Measurements from ENCODE around the gene FOXN1.

The FOXN1 gene

DNA sequence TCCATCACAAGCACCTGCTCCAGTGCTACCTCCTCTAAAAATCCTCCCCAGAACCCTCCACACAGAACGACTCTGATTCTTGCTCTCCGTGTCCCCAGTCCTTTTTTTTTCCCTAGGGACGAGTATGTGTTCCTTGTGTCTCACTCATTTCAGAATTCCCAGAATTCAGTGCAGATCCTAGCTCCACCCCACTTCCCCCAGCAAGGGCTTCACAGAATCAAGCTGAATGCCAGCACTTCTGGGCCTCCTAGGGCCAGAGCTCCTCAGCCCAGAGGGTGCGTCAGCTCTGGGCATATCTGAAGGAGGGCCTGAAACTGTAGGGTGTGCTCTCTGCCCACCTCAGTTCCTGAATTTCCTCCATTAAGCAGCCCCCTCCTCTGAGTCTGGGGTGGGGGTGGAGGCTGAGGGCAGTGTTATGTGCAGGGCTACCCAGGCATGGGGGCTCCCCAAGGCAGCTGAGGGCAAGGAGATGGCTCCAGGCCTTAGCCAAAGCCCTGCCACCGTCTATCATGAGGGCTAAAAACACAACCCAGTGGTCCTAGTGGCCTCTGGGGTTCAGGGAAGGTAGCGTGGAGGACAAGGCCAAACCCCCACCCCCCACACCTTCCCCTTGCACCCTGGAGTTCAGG lies 39.8 kb downstream of the FOXN1 start:
- DNase-seq (ENCODE audit: low read depth in 2 of 2, low spot score in 1 of 2) = no peak

DNA sequence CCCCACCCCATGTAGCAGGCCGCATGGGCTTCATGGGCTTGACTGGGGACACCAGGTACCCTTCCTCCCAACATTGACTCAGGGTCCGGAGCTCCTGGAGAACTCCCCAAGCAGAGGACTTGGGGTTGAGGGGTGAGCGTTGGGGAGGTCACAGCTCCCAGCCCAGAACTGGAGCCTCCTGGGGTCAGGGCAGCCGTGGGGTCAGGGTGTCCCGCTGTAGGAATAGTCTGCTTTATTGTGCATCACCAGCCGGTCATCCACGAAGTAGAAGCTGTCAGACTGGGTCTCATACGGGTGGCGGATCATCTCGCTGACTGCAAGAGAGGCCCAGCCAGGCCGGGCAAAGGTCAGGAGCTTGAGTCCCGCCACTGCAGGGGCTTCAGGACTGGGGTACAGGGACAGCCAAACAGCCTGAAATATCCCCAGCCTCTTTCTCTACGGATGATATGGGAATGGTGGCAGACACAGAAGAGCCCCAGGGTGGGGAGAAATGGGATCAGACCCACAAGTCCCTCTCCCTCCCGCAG lies 41.0 kb downstream of the FOXN1 start:
- no peak for DNase-seq (ENCODE audit: low read depth in 2 of 2, low spot score in 1 of 2)

DNA sequence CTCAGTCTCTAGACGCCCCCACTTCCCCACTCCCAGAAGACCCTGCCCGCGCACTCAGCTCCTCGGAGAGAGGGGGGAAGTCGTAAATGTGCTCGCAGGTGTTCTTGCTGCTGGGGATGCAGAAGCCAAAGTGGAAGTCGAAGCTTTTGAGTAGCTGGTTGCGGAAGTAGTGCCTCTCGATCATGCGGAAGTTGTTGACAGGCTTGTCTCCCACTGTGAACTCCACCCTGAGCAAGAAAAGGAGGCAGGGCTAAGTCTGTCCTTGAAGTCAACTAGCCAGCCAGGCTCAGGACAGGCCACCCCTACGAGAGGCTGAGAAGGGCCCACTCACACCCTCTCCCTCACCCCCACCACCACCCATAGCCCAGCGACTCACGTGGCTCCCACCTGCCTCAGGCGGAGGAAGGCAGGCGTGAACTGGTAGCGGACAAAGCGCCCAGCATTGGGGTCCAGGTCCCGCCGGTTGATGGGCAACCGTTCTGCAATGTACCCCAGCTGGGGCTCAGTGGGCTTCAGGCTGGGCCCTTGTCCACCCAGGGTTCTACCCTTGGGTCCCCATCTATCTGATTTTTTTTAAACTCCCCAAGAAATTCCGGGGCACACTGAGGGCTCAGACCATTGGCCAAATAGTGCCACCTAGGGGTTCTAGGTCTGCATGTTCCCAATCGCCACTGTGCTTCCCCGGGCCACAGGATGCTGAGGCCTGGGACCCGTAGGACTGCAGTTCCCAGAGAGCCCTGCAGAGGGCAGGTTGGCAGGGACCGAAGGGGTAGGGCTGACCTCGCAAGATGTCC lies 41.7 kb downstream of the FOXN1 start:
- peak in 1 of 2 donors; percentile 33 for DNase-seq (ENCODE audit: low read depth in 2 of 2, low spot score in 1 of 2)

DNA sequence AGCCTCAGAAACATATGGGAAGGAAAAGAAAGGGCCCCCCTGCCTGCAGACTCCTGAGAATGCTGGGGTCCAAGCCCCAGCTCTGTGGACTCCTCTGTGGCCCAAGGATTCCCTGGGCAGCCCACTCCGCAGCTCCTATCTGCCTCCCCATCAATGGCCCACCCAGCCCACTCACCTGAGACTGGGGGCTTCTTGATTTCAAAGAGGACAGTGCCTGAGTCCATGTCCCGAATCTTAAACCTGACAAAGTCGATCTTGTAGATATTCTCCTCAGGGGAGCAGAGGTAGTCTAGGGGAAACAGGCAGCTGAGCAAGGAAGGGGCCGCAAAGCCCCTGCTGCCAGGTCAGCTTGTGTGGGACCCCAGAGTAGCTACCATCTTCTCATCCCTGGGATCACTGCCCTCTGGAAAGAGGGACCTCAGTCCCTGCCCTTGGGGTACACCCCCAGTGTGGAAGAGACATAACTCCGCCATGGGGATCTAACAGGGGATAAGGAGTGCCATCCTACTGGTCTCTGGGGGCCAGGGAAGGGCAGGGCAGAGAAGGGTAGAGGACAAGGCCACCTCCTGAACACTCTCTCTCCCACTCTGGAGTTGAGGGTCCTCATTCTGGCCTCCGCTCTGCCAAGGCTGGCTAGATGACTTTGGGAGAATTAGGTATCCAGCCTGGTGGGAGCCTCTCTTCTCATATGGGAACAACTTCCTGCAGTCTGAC lies 42.4 kb downstream of the FOXN1 start:
- DNase-seq (ENCODE audit: low read depth in 2 of 2, low spot score in 1 of 2) = no peak

DNA sequence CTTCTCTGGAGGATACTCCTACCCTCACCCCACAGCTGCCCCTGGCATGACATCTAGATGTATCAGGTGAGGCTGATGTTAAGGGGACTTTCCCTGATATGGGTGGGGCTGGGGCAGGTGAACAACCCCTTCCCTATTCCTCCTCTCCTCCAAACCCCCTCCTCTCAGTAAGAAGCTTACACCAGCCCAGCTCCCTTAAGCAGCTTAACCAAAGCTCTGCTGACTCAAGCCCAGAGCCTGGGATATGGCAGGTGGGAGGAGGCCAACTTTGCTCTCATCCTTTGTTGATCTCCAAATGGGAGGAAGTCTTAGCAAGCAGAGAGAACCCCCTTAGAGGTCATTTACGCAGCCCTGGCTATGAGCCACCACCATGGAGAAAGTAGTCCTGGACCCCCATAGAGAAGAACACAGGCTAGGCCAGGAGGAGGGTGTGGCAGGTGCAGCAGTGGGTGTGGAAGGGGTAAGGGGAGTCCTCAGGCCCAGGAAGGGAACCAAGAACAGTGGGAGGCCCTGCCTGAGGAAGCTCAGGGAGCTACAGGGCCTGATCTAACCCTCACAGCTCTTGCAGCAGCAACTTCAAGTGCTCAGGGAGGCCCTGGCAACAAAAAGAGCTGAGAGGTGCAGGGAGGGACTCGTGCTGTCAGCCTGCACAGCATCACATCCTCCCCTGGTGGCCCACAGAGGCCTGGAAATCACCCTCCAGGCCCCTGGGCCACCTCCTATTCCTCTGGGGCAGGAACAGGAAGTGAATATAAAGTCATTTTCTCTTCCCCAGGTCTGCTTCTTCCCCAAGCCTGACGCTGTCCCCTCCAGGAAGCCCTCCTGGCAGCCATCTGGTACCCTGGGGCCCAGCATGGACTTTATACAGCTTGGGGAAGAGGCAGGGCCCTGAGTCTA lies 43.3 kb downstream of the FOXN1 start:
- DNase-seq (ENCODE audit: low read depth in 2 of 2, low spot score in 1 of 2) = peak in 1 of 2 donors; percentile 25

DNA sequence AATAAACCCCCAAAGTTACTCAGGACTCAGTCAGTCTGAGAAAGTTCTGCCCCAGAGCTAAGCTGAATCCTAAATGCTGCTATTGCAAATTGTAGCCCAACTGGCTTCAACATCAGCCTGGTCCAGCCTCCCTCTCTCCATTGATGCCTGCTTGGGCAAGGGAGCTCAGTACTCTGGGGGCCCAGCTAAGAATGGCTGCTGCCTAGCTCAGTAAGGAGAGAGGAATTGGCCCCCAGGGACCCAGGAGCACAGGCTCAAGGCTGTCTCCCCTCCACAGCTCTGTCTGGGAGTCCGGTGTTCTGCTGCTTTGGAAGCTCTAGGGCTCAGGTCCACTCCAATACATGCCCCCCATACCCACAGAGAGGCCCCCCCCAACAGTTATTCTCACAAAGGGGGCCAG lies 44.7 kb downstream of the FOXN1 start:
- no peak for DNase-seq (ENCODE audit: low read depth in 2 of 2, low spot score in 1 of 2)

DNA sequence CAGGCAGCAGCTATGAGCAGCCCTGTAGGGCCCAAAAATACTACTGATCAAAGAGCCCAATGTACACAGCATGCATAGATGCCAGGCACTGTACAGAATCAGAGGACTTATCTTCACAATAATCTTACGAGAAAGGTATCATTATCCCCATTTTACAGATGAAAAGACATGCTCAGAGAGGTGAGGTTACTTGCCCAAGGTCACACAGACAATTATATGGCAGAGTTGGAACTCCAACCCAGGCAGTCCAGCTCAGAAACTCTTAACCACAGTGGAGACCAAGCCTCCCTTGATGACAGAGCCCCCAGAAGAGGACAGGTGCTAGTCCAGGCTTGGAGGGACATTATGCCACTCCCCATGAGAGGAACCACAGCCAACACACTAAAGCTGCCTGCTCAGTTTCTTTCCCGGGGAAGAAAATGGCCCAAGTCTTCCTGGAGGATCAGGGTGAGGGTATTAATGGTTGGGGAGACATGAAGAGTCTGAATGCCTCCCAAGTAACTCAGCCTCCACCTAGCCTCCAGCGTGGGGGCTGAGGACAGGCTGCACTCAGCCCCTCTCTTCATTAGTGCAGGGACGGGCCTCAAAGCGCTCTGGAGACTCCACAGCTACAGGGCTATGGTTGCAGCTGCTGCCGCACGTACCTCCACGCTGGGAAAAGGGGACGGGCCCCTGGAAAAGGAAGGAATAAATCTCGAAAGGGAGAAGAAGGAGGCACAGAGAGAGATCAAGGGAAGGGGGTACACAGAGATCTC lies 45.5 kb downstream of the FOXN1 start:
- no peak for DNase-seq (ENCODE audit: low read depth in 2 of 2, low spot score in 1 of 2)

DNA sequence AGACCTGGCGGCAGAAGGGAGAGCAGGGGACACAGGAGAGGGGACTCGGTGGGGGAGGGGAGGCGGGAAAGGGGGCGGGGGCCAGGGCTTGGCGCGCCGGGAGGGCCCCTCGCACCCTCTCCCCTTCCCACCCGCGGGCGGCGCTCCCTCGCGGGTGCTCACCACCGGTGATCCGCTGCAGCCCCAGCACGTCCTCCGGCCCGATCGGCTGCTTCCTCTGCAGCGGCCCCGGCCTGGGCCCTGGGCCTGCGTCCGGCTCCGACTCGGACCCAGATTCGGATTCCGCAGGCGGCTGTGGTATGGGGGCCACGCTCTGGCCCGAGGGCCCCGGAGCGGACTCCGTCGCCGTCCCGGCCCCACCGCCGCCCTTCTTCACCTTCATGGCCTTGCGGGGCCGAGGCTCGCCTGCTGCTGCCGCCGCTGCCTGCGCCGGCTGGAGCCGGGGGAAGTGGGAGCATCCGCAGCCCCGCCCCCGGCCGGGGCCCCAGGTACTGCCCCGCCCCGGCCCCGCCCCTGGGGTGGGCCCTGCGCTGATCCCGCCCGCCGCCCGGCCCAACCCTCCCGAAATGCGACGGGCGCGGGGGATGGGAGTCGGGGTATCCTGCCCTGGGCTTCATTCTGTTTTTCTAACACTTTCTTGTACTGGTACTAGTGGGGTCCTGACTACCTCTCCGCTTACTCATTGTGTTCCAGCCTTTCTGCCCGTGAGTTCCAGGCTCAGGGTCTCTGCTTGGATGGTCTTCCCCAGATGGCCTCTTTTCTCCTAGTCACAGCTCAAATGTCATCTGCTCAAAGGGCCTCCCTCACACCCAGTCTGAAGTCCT lies 46.2 kb downstream of the FOXN1 start, which contains the start of gene UNC119:
Gene UNC119, minus strand, starts transcription at position 449 of the 824 bp plus-strand sequence. Its CDS starts 67 bp downstream, at position 382.
- peak; percentile 51 to 58 for DNase-seq (ENCODE audit: low read depth in 2 of 2, low spot score in 1 of 2)

DNA sequence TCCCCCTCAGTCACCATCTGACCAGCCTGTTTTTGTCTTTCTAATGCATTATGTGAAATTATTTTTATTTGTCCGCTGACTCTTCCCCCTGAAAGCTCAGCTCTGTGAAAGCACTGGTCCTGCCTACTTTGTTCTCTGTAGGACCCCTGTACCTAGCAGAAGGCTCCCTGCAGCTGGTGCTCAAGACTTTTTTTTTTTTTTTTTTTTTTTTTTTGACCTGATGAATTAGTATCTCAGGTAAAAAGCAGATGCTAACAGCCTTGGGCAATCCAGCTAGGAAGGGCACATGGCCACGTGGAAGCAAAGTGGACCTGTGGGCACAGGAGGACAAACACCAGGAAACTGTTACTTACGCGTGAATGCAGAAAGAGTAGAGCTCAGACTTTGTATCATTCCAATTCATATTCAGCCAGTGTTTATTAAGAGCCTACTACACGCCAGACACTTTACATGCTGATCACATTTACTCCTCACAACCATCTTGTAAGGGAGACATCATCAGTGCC lies 46.9 kb downstream of the FOXN1 start:
- no peak for DNase-seq (ENCODE audit: low read depth in 2 of 2, low spot score in 1 of 2)

DNA sequence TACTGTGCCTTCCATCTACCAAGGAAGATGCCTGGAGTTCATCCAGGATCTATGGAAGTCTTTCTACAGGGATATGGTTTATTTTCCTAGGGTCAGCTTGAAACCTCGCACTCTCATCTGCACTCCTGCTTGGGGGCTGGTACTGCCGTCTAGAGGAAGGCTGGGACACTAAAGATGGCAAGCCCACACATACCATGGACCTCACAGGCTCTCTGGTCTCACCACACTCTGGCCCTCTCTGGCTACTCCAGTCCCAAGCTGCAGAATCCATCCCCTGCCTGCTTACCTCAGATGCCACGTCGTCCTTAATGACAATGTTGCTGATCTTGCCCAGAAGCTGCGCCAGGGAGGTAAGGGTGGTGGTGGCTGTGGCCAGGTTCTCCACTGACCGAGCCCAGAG lies 48.4 kb downstream of the FOXN1 start:
- no peak for DNase-seq (ENCODE audit: low read depth in 2 of 2, low spot score in 1 of 2)

DNA sequence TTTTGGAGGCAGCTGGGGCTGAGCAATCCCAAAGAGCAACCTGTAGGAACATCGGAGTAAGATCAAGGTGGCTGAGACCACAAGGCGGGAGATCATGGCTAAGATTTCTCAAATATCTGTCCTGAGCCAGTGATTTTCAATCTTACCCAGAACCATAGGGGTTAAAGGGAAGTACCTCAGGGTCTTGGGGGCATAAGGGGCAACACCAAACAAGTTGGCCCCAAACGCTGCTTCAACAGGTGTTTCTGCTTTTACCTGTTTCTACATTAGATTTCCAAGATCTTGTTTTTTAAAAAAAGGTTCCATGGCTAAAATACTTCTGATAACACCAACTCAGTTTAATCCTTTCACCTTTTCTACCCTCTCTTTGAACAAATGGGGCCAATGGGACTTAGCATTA lies 48.9 kb downstream of the FOXN1 start:
- no peak for DNase-seq (ENCODE audit: low read depth in 2 of 2, low spot score in 1 of 2)

DNA sequence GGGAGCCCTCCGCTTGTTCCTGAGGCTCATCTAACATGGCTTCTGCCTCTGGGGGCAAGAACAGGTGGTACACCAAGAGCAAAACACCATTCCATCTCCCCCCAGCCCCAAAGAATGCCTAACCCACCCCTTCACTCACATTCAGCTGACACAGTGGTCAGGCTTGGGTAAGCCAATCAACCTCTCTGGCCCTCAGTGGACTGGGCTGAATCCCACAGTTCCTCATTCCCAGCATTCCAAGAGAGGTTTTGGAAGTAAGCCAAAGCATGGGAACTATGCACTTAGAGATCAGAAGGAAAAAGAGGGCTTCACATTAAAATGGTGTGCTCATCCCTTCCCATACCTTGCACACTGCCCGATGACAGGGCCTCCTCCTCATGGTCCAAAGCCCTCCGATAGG lies 57.3 kb downstream of the FOXN1 start:
- no peak for DNase-seq (ENCODE audit: low read depth in 2 of 2, low spot score in 1 of 2)

DNA sequence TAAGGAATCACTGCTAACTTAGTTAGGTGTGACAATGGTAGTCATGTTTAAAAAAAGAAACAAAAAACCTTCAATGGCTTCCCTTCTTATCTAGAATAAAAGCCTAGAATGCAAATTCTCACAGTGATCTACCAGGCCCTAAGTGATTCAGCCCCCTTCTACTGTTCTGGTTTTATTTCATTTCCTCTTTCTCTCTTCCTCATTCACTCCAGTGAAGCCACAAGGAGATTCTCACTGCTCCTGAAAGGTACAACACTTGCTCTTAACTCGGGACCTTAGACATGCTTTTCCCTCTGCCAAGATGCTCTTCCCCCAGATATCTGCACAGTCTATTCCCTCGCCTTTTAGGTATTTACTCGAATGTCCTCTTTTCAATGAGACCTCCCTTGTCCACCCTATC lies 61.5 kb downstream of the FOXN1 start:
- DNase-seq (ENCODE audit: low read depth in 2 of 2, low spot score in 1 of 2) = no peak

DNA sequence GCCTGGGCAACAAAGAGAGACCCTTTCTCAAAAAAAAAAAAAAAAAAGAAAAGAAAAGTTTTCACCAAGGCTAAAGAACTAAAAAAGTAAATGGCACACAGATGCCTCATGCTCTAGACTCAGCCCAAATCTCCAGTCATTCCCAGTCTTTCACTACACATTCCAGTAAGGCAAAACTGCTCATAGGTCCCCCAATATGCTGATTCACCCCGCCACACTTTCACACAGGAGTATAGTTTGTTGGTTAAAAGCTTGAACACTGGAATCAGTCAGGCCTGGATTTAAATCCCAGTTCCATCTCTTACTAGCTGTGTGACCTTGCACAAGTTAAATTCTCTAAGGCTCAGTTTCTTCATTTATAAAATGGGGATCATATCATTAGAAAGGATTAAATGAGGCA lies 63.3 kb downstream of the FOXN1 start:
- no peak for DNase-seq (ENCODE audit: low read depth in 2 of 2, low spot score in 1 of 2)

DNA sequence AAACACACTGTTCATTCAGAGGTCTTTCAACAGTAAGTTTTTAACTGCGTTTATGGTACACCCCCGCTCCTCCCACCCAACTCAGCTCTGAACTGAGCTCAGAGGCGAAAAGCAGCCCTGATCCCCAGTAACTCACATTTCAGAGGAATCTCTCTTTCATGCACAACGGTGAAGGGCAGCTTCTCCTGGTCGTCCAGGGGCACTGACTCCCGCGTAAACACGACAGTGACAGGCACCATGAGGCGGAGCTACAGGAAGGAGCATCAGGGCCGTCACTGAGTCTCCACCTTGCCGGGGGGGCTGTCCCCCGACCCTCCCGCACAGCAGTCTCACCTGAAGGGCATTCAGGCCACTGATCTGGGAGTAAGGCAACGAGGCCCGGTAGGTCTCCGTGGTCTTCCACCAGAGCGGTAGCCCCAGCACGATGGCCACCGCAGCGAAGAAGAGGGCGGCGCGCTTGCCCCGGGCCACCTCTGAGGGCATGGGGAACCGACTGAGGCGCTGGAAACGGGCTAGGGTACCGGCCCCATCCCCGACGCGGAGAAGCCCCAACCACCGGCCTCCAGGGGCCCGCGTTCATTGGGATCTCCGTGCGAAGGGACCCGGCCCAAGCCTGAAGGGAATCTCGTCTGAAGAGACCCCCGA lies 64.7 kb downstream of the FOXN1 start:
- no peak for DNase-seq (ENCODE audit: low read depth in 2 of 2, low spot score in 1 of 2)

DNA sequence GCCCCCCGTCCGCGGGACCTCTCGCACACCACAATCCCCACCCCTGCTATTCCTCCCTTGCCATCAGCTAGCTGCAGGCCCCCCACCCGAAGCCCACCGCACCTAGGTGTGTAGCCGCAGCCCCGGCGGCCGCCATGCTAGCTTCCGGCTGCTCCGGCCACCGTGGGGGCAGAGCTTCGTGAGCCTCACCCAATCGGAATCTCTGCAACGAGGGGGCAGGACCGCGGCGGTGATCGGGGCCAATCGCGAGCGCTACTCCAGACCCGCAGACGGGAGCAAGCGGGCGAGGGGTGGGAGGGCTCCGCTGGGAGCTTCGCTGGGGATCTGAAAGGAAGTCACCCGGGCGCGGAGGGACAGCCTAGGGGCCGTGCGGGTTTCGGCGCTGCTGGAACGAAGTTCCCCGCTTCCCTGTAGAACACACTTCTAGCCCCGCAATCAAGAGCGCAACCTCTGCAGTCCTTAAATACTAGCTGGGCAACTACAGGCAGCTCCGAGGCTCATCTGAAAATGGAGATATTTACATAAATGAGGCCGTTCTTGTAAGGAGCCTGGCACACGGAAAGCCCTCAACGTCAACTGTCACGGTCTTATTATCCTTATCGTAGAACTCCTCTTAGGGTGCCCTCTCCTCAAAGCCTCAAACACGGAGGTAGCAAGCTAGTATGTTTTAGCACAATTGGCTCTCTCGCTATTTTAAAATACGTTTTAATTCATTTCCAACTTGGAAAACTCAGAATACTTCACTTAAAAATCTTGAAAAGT lies 65.4 kb downstream of the FOXN1 start, which contains the start of gene PIGS:
Gene PIGS, minus strand, starts transcription at position 164 of the 762 bp plus-strand sequence. Its CDS starts 28 bp downstream, at position 136.
- peak; percentile 78 to 84 for DNase-seq (ENCODE audit: low read depth in 2 of 2, low spot score in 1 of 2)

DNA sequence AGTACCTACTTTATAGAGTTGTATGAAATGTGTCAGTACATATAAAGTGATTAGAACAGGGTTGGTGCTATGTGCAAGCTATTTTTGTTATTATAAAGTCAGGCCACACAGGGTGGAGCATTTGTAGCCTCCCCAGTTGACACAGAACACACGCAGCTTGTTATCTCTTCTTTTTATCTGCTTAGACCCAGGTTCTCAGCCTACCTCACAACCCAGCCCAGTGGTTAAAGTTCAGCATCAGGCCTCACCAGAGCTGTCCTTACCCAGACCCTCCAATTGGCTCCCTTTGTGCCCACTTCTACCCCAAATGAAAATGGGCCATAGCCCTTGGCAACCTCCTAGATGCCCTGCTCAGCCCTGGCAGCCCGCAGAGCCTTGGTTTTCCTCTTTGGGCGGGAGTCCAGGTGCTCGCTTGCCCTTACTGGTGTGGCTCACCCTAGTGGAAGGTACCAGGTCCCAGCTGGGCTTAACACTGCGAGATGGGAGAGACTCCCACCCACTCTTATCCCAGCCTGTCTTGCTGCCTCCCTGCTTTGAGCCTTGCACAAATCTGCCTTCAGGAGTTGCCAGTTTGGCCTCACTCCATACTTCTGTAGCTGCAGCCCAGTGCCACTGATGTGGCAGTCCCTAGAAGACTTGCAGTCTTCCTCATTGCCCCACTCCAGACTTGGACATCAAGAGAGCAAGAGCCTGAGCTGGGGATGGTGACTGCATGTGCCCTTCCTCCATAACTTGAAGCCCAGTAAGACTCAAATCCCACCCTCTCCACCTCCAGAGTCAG lies 66.3 kb downstream of the FOXN1 start:
- no peak for DNase-seq (ENCODE audit: low read depth in 2 of 2, low spot score in 1 of 2)

All from stimulated activated CD8-positive, alpha-beta memory T cell treated with anti-CD3 and anti-CD28 coated beads, Interleukin-4, amount 100 ng/mL, for 1 hour (primary cell).